ENCODE results near the gene ZNF526.

Gene ZNF526

GRCh38 chr19:42196011-42197001, 23.8 kb upstream of the ZNF526 start:
- DNase-seq (ENCODE audit: low read depth in 2 of 2) = no peak

GRCh38 chr19:42197375-42197817, 22.7 kb upstream of the ZNF526 start:
- no peak for DNase-seq (ENCODE audit: low read depth in 2 of 2)

DNA sequence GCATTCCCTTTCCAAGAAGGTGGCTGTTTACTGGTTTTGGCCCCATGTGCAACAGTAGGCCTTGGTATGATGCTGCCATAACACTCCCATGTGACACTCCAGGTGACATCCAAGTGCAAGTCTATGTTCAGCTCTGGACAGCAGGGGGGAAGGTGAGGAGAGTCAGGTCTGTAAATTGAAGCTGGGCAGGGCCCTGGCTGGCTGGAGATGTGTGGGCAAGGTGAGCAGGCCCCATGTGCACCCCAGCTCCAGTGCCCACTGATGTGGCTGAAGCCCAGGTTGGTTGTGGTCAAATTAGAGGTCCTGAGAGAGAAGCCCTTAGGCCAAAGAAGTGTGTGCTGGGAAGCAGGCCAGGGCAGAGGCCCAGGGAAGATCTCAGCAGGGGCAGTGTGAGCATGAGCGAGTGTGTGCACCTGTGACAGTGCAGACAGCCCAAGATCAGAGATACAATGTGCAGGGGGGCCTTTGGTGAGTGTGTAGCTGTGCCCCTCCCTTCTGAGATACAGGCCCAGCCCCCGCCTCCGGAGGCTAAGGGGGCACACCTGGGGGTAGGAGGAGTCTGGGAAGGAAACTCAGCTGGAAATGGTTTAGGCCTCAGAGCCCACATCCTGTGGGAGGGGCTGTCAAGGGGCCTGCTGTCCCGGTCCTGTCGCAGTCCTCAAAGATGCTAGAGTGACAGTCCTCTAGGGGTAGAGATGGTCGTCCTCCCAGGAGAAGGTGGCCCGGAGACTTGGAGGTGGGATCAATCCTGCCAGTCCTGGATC, 21.3 kb upstream of the ZNF526 start:
- DNase-seq (ENCODE audit: low read depth in 2 of 2) = peak in 1 of 2 donors; percentile 43

GRCh38 chr19:42199440-42200115, 20.5 kb upstream of the ZNF526 start:
- DNase-seq (ENCODE audit: low read depth in 2 of 2) = no peak

GRCh38 chr19:42200116-42200715, 19.9 kb upstream of the ZNF526 start:
- DNase-seq (ENCODE audit: low read depth in 2 of 2) = no peak

- no peak for DNase-seq (ENCODE audit: low read depth in 2 of 2)
These were observed 18.4 kb upstream of the ZNF526 start for GRCh38 chr19:42201489-42202289.

DNA sequence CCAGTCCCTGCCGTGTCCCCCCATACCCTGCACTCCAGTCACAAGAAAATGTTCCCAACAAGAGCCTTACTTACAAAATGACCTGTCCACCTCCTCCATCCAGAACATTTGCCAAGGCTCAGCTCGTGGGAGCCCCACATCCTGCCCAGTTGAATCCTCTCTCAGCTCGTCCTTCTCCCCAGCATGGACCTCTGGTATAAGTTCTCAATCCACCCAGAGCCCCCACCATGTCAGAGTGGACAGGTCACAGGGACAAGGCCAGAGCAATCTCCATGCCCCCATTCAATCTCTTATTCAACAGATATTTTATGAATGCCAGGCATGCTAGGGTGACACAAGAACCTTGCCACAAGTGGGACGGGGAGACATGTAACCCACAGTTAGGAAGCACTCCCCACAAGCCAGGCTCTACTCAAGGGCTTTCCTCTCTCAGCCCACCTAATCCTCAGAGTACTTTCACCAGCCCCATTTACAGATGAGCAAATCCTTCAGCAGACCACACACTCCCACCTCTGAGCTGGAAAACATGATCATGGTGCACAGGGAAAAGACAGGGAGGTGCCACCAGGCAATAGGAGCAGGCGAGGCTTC, 17.7 kb upstream of the ZNF526 start:
- no peak for DNase-seq (ENCODE audit: low read depth in 2 of 2)

DNA sequence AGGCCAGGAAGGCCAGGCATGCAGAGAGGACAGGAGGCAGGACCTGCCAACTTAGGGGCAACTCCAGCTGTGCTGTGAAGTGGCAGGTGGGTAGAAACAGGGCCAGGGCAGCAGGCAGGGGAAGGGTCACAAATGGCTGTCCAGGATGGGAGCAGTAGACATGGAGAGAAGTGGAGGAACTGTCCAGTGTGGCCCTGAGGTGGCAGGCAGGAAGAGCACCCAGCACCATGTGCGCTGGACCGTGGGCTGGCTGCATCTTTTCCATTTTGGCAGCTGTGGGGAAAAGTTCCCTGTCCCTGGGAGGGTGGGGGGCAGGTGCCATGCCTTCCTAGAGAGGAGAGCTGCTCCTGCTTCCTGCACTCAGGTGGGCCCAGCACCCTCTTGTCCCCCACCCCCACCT, 16.4 kb upstream of the ZNF526 start:
- no peak for DNase-seq (ENCODE audit: low read depth in 2 of 2)

- no peak for DNase-seq (ENCODE audit: low read depth in 2 of 2)
These were observed 15.4 kb upstream of the ZNF526 start for GRCh38 chr19:42204664-42205063.

DNA sequence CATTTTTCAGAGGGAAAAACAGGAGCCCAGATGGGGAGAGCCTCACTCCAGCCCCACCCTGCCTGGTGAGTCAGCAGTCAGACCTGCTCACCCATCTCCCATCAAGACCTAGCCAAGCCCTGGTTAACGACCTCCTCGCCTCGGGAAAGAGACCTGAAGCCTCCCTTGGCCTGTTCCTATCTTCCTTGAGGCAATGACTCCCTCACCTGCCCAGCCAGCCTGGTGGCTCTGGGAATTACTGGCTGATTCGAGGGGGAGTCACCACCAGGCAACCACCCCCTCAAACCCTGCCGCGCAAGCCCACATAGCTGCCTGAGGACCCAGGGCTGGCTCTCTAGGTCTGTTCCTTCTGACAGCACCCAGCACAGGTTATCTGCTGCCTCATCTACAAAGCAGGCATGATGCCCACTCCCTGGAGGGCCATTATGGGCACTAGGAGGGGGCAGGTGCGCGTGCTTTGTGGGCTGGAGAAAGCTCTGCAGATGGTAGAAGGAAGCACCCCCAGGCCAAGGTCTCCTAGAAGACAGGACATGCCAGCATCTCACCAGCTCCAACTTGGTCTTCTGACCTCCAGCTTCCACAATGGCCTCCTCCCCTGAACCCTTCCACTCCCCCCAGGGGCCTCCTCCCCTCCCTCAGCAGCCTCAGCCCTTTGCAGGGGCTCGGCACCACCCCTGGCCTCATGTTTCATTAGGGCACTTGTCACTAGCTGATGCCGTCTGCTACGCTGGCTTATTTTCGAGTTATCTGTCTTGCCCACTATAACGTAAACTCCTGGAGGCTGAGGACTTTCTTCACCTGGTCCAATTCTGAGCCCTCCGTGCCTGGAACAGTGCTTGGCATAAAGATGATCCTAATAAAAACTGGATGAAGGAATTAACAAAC, 13.0 kb upstream of the ZNF526 start:
- DNase-seq (ENCODE audit: low read depth in 2 of 2) = no peak

- no peak for DNase-seq (ENCODE audit: low read depth in 2 of 2)
These were observed 12.3 kb upstream of the ZNF526 start for GRCh38 chr19:42207767-42208271.

DNA sequence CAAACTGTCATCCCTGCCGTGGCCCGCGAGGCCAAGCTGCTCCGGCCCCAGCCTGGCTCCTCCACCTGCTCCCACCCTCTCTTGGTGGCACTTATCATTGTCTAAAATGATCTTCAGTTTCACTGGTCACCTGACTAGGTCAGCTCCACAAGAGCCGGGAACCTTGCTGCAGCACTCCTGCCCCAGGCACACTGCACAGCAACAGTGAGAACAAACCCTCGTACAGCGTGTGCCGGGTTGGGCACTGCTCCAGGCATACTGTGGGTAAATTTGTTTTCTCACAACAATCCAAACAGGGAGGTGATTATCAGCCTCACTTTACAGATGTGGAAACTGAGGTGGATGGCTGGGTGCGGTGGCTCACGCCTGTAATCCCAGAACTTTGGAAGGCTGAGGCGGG, 11.5 kb upstream of the ZNF526 start:
- DNase-seq (ENCODE audit: low read depth in 2 of 2) = no peak

DNA sequence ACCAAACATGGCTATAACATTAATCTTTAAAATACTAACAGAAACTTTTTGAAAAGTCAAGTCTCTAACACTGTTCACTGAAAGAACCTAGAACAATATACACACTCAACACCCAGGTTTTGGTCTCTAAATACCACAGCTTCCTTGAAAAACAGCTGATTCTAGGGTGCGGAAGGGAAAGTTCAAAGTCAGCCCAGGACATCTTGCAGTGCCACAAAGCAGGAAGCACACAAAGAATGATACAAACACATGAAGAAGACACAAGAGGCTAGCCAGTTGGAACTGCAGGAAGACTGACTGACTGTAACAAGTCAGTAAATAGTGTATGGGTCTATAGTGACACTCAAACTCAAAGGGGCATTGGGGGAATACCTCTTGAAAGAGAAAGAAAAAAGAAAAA, 7.2 kb upstream of the ZNF526 start:
- no peak for DNase-seq (ENCODE audit: low read depth in 2 of 2)

DNA sequence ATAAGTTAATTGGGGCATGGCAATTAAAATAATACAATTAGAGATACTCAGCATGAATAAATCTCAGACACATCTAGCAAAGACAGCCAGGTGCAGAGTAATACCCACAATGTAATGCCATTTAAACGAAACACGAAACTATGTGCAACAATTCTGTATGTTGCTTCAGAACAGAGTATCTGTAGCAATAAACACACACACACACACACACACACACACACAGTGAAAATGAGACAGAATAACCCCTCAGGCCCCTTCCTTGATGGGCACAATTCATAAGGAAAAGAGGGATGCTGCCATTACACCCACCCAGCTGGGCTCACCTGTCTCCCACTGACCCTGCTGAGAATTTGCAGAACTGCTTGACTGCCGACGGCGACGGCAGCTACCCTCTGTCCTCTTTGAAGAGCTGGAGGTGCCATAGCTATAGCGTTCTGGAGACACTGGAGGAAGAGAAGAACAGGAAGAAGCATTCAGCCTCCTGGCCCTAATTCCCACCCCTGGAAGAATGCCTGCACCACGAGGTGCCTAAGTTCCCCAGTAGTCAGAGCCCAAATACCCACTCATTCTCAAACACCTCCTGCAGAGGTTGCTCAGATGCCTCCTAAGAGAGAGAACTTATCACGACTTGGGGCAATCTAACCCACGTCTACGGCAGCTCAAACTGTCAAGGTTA, 5.2 kb upstream of the ZNF526 start:
- no peak for DNase-seq (ENCODE audit: low read depth in 2 of 2)

DNA sequence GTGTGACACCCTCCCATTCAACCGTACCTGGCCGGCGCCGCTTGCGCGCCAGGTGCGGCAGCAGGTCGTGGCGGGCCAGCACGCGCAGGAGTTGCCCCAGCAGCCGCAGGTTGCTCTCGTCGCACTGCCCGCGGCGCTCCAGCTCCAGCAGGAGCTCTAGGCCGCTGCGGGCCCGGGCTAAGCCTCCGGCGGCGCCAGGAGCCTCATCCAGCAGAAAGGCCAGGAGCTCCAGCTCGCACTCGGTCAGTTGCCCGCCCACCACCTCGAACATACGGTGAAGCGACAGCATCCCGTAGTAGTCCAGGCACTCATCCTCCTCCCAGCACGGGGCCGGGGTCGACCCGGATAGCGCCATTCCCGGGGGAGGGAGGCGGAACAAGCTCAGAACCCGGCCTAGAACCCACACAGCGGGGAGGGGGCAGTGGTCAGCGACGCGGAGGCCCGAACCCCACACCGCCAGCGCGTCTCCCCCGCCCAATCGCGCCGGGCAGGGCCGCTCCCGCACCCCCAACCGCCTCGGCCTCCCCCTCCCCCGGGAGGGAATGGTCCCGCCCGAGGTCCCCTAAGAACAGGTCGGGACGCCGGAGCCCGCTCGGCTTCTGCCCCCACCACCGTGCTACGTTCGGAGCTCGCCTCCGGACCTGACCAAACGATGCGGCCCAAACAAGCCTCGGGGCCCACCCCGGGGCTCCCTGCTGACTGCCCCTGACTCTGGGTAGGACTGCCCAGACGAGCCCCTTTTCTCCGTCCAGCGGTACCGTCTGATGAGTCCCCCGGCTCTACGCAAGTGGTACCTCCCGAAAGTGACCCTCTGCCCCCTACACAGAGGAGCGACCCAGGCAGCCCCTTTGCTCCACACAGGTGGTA, 3.2 kb upstream of the ZNF526 start:
- DNase-seq (ENCODE audit: low read depth in 2 of 2) = no peak

- DNase-seq (ENCODE audit: low read depth in 2 of 2) = peak; percentile 99 to 100
These were observed 2.3 kb upstream of the ZNF526 start, which contains the start of gene DEDD2 for GRCh38 chr19:42217520-42218437. Gene DEDD2 (minus strand): TSS chr19:42217677. CDS start chr19:42217007, 670 bp downstream.

DNA sequence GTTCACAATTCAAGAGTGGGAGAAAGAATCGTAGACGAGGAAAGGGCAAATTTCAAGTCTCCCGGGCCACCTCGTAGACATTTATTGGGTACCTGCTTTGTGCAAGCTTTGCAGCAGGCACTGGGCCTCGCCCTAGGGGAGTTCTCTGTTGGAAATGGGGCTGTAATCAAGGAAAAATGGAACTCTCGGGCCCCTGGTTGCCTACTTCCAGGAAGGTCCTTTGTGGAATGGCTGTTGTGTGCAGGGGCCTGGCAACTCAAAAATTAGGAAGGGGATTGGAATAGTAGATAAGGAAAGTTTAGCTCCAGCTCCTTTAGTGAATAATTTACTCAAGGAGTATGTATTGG, 612 bp downstream of the ZNF526 start:
- DNase-seq (ENCODE audit: low read depth in 2 of 2) = no peak
